Measurements from ENCODE around the gene GOLPH3.
"Not testable (repeated sequence)": the region's sequence is repeated elsewhere in the genome, so short reads cannot be mapped to it uniquely, and the experiment has no call there.

The GOLPH3 gene
- 102 to 123 reads per million in 2 donors for total RNA-seq

GRCh38 chr5:32174011-32174870, at the start of gene GOLPH3:
TSS of gene GOLPH3 (minus strand) at chr5:32174319. CDS start at chr5:32174034, 285 bp downstream.
- peak; percentile 89 for DNase-seq

- no peak for DNase-seq
These were observed 48.8 kb upstream of the GOLPH3 start for GRCh38 chr5:32222723-32223470.

GRCh38 chr5:32217886-32218396, 43.8 kb upstream of the GOLPH3 start:
- DNase-seq: no peak

GRCh38 chr5:32214344-32214743, 40.2 kb upstream of the GOLPH3 start:
- DNase-seq: not testable (repeated sequence)

GRCh38 chr5:32210151-32210550, 36.0 kb upstream of the GOLPH3 start:
- DNase-seq: no peak

GRCh38 chr5:32208837-32209236, 34.7 kb upstream of the GOLPH3 start:
- not testable (repeated sequence) for DNase-seq

GRCh38 chr5:32207355-32207634, 33.2 kb upstream of the GOLPH3 start:
- DNase-seq: no peak

GRCh38 chr5:32206509-32207354, 32.6 kb upstream of the GOLPH3 start:
- no peak for DNase-seq

- no peak for DNase-seq
These were observed 31.9 kb upstream of the GOLPH3 start for GRCh38 chr5:32206053-32206452.

- no peak for DNase-seq
These were observed 28.3 kb upstream of the GOLPH3 start for GRCh38 chr5:32202394-32202793.

- no peak for DNase-seq
These were observed 27.1 kb upstream of the GOLPH3 start for GRCh38 chr5:32201122-32201753.

GRCh38 chr5:32197032-32197431, 22.9 kb upstream of the GOLPH3 start:
- no peak for DNase-seq

GRCh38 chr5:32195265-32195664, 21.1 kb upstream of the GOLPH3 start:
- no peak for DNase-seq

GRCh38 chr5:32193591-32193990, 19.5 kb upstream of the GOLPH3 start:
- no peak for DNase-seq

GRCh38 chr5:32190095-32190494, 16.0 kb upstream of the GOLPH3 start:
- no peak for DNase-seq

- no peak for DNase-seq
These were observed 13.6 kb upstream of the GOLPH3 start for GRCh38 chr5:32187675-32188074.

- DNase-seq: no peak
These were observed 8.4 kb upstream of the GOLPH3 start for GRCh38 chr5:32182463-32183063.

GRCh38 chr5:32173267-32174010, 680 bp downstream of the GOLPH3 start:
- peak; percentile 30 for DNase-seq

- no peak for DNase-seq
These were observed 1.2 kb downstream of the GOLPH3 start for GRCh38 chr5:32172923-32173266.

- DNase-seq: not testable (repeated sequence)
These were observed 1.8 kb downstream of the GOLPH3 start for GRCh38 chr5:32172186-32172911.
